Suprapubic skin (tissue), 4 donors: ENCODE data around the gene EIF3K. TPM values are rescaled to one million over a fixed set of nuclear protein-coding genes. Genes with fewer than 3 reads are reported as not detected.

Source experiments
- DNase-seq, 2 donors: peaks; one replicate each; pipeline ENCODE4 v3.0.0-alpha.2; 2019; ENCODE audit warnings: low spot score in 2 of 2
- H3K27ac ChIP-seq: fragments of 200-600 bp; sonication (generic); one replicate; pipeline ENCODE4 v1.5.1; 2019
- H3K27me3 ChIP-seq: fragments of 200-600 bp; sonication (generic); one replicate; pipeline ENCODE4 v1.5.1; 2019
- H3K36me3 ChIP-seq: fragments of 200-600 bp; sonication (generic); one replicate; pipeline ENCODE4 v1.5.1; 2019
- H3K4me1 ChIP-seq: fragments of 200-600 bp; sonication (generic); one replicate; pipeline ENCODE4 v1.5.1; 2019
- H3K4me3 ChIP-seq: fragments of 200-600 bp; sonication (generic); one replicate; pipeline ENCODE4 v1.5.1; 2019; ENCODE audit warnings: mild to moderate bottlenecking
- H3K9me3 ChIP-seq: fragments of 200-600 bp; sonication (generic); one replicate; pipeline ENCODE4 v1.5.1; 2019
- CTCF ChIP-seq, 2 donors: fragments of 200-600 bp in 1 of 2; fragments of 450-650 bp in 1 of 2; sonication (generic) in 1 of 2; IDR thresholded peaks; one replicate each; pipeline ENCODE4 v1.5.1; 2016 to 2019; ENCODE audit warnings: antibody characterized with exemption in 2 of 2, mild to moderate bottlenecking in 1 of 2, moderate library complexity in 1 of 2
- EP300 ChIP-seq: sonication (generic); formaldehyde crosslinking; IDR thresholded peaks from one replicate; pipeline ENCODE4 v1.6.1; 2017; ENCODE audit warnings: antibody characterized with exemption
- POLR2A ChIP-seq, 2 donors: fragments of 450-650 bp; IDR thresholded peaks; one replicate each; pipeline ENCODE4 v1.6.1; 2017; ENCODE audit warnings: antibody characterized with exemption in 2 of 2, mild to moderate bottlenecking in 2 of 2, moderate library complexity in 2 of 2
- POLR2AphosphoS5 ChIP-seq, 3 donors: sonication (generic); formaldehyde crosslinking; IDR thresholded peaks; one replicate each; pipeline ENCODE4 v1.6.1; 2017; ENCODE audit warnings: antibody characterized with exemption in 3 of 3
- WGBS: methylation state at CpG from one replicate; pipeline ENCODE4 v1.1.5; 2018; 5-methylcytosine and 5-hydroxymethylcytosine counted together
- total RNA-seq, 4 donors: library from RNA; depleted of rRNA; stranded (reverse); fragments of >200 nt; gene quantifications; one replicate each; pipeline ENCODE4 v1.1.0, GENCODE V29; 2016

Gene EIF3K
- total RNA-seq, 4 donors from 2014 or later = 274 to 587 (median 557) TPM

GRCh38 chr19:38673030-38673429 is 54.0 kb downstream of the EIF3K start:
- Histone ChIP-seq H3K36me3 (no peaks in the 10 kb centered on the region), H3K27ac (no peak overlapping the region), H3K27me3 (no peaks in the 10 kb centered on the region), H3K9me3 (no peaks in the 10 kb centered on the region), H3K4me3 (no peak overlapping the region), H3K4me1 (peaks cover 70% of the 10 kb centered on the region)
- TF ChIP-seq POLR2AphosphoS5 (IDR thresholded peaks at IDR 0.05) (no peak), CTCF (IDR thresholded peaks at IDR 0.05) (no peak), EP300 (no peak), POLR2A (IDR thresholded peaks at IDR 0.05) (no peak)
- DNase-seq = no peak
- WGBS = 93% methylated on average over 4 of the region's 4 CpGs

- no peak for TF ChIP-seq POLR2A (IDR thresholded peaks at IDR 0.05)
- no peak for TF ChIP-seq CTCF (IDR thresholded peaks at IDR 0.05)
- TF ChIP-seq EP300 = no peak
- TF ChIP-seq POLR2AphosphoS5 (IDR thresholded peaks at IDR 0.05) = peak in 1 of 3 donors; percentile 70
- WGBS = 55% methylated on average over 15 of the region's 16 CpGs
- H3K27me3 ChIP-seq = no peaks in the 10 kb centered on the region
- no peak for DNase-seq
- H3K27ac ChIP-seq = peak overlapping the region; percentile 84
- H3K36me3 ChIP-seq = no peaks in the 10 kb centered on the region
- peaks cover 78% of the 10 kb centered on the region for H3K4me1 ChIP-seq
- no peak overlapping the region for H3K4me3 ChIP-seq
- no peaks in the 10 kb centered on the region for H3K9me3 ChIP-seq
Measured at GRCh38 chr19:38674388-38675171, 55.6 kb downstream of the EIF3K start.

DNA sequence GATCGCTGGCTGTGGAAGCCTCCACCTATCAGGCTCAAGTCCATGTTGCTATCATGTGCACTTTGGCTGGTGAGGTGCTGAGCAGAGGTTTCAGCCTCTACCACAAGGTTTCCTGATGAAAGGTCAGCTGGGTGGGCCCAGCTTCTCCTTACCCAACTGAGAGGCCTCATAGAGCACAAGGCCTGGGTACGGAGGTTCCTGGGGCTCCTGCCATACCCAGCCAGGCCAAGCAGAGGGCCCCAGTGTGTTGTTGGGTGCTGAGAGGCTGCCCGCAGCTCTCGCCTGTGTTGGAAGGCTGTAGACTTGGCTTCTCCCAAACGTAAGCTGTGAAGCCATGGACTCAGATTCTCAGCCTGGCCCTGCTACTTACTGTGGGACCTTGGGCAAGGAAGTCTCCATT is 56.6 kb downstream of the EIF3K start:
- no peaks in the 10 kb centered on the region for H3K36me3 ChIP-seq
- no peak for TF ChIP-seq EP300
- no peak for DNase-seq
- no peaks in the 10 kb centered on the region for H3K27me3 ChIP-seq
- 50% methylated on average over 1 of the region's 5 CpGs for WGBS
- no peak overlapping the region for H3K4me3 ChIP-seq
- peak overlapping the region; percentile 84 for H3K27ac ChIP-seq
- H3K4me1 ChIP-seq = peaks cover 73% of the 10 kb centered on the region
- no peaks in the 10 kb centered on the region for H3K9me3 ChIP-seq

DNA sequence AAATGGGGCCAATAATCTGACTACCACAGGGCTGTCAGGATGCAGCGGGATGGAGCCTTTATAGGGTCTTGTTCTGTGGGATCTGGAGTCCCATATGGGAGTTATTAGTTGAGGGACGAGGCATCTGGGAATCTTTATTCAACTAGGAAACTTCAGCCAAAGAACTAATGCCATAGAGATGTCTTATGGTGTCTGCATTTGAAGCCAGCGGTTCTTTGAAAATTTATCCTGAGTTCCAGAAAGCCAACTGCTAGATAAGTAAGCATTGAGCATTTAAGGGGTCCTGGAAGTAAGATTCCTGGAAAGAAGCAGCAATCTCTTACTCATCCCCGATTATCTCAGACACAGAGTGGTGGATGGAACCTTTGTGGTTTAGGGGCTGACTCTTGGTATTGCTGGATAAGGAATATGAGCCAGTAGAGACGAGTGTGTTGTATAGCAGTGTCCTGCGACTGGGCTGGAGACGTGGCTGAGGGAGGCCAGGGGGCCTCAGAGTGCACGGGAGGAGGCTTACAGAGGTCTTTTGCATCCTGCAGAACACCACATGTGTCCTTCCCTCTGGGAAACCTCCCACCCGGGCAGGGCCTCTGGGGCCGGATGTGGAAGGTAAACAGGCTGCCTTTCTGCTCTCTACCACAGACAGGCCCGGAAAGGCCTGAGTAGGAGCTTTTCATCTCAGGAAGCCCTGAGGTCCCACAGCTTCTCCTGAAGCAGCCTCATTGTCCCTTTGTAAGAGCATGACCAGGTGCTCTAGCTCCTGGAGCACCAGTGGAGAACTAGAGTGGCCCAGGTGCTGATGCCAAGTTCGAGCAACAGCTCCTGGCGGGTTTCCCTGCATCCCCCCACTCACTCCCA is 57.3 kb downstream of the EIF3K start:
- Histone ChIP-seq H3K4me1 (peaks cover 71% of the 10 kb centered on the region), H3K9me3 (no peaks in the 10 kb centered on the region), H3K36me3 (no peaks in the 10 kb centered on the region), H3K27ac (peak overlapping the region; percentile 84), H3K27me3 (no peaks in the 10 kb centered on the region), H3K4me3 (no peak overlapping the region)
- DNase-seq = no peak
- 40% methylated on average over 9 of the region's 13 CpGs for WGBS
- TF ChIP-seq EP300 (no peak), POLR2AphosphoS5 (IDR thresholded peaks at IDR 0.05) (no peak), POLR2A (IDR thresholded peaks at IDR 0.05) (no peak), CTCF (IDR thresholded peaks at IDR 0.05) (no peak)

GRCh38 chr19:38676878-38677646 is 58.1 kb downstream of the EIF3K start:
- TF ChIP-seq EP300 (no peak), POLR2AphosphoS5 (IDR thresholded peaks at IDR 0.05) (no peak), CTCF (IDR thresholded peaks at IDR 0.05) (no peak), POLR2A (IDR thresholded peaks at IDR 0.05) (no peak)
- Histone ChIP-seq H3K4me1 (peaks cover 72% of the 10 kb centered on the region), H3K9me3 (no peaks in the 10 kb centered on the region), H3K27me3 (no peaks in the 10 kb centered on the region), H3K4me3 (no peak overlapping the region), H3K36me3 (no peaks in the 10 kb centered on the region), H3K27ac (peak overlapping the region; percentile 84)
- 55% methylated on average over 10 of the region's 11 CpGs for WGBS
- no peak for DNase-seq
